ENCODE measurements around the gene GAS7.

Gene GAS7

DNA sequence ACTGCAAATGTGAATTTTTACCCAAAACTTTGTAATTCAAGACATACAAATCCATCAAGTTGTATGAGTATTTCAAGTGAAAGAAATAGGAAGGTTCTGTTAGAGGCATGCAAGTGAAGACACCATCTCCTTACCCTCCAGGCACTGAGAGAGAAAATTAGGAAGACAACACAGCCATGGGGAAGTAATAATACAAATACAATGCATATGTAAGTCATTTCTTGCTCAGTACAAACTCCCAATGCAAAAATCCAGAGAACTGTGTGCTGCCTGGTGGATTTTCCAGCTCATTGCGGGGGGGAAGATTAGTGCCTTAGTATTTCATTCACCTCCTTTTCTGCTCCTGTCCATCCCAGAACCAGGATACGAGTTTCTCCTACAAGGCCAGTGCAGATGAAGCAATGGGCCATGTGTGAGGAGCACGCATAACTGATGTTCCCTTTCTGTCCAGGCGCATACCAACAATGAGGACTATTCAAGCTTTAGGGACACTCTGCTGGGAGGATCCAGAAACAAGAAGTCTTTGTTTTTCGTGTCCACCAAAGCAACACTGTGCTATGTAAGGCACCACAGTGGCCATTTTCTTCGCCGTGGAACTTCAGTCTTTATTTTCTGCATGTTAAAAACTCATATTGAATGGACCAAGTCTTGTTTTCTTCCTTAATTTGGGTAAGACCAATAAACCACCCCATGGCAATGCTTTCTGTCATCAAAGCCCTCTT is 149.6 kb downstream of the GAS7 start:
- DNase-seq (ENCODE audit: low spot score): no peak

- DNase-seq (ENCODE audit: low spot score): no peak
Observed at GRCh38 chr17:10046786-10047785, 151.3 kb downstream of the GAS7 start.

DNA sequence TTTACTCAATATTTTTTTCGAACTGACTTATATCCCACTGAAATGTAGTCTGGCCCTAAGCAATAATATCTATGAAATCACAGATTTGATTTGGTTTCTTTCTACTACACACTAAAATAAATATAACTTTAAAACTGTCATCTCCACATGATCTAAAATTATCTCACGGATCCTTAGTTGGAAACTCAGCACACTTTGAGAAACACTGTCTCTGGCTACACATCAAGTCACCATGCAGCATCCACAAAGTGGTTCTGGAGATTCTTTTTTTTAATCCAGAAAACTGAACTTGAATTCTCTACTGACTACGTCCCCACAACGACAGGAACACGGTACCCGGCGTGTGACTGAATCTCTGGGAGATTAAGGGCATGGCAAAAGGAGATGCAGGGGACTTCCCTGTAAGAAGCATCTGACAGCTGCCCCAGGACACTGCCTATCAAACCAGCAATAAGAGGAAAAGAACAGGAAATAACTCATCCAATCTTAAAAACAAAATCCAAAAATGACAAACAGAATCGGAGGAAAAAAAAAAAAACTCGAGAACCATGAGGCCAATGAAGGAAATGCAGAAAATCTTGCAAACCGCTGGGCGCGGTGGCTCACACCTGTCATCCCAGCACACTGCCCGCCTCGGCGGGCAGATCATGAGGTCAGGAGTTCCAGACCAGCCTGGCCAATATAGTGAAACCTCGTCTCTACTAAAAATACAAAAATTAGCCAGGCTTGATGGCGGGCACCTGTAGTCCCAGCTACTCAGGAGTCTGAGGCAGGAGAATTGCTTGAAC is 152.3 kb downstream of the GAS7 start:
- no peak for DNase-seq (ENCODE audit: low spot score)

- DNase-seq (ENCODE audit: low spot score): no peak
Observed at GRCh38 chr17:10042589-10043244, 155.7 kb downstream of the GAS7 start.

DNA sequence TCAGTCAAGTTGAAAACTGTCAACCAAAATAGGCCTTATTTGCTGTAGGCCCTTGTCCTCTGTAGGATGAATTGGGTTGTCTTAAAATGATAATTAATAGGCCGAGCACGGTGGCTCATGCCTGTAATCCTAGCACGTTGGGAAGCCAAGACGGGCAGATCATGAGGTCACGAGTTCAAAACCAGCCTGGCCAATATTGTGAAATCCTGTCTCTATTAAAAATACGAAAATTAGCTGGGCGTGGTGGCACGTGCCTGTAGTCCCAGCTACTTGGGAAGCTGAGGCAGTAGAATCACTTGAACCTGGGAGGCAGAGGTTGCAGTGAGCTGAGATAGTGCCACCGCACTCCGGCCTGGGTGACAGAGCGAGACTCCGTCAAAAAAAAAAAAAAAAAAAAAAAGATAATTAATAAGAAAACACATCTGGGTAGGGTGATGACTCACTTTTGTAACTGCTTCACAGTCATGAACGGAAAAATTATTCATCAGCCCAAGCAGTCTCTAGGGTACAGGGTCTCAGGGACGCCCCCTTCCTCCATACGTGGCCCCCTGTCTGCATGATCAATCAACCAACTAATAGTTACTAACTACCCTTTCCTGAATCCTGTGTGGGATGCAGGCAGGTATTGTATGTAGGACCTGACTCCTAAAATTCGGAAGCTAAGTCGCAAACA is 156.4 kb downstream of the GAS7 start:
- no peak for DNase-seq (ENCODE audit: low spot score)

GRCh38 chr17:10041287-10041612 is 157.2 kb downstream of the GAS7 start:
- DNase-seq (ENCODE audit: low spot score): no peak

GRCh38 chr17:10036511-10037061 is 161.8 kb downstream of the GAS7 start:
- DNase-seq (ENCODE audit: low spot score): no peak

GRCh38 chr17:10035885-10036284 is 162.5 kb downstream of the GAS7 start:
- no peak for DNase-seq (ENCODE audit: low spot score)

- no peak for DNase-seq (ENCODE audit: low spot score)
Observed at GRCh38 chr17:10034719-10035475, 163.5 kb downstream of the GAS7 start.

DNA sequence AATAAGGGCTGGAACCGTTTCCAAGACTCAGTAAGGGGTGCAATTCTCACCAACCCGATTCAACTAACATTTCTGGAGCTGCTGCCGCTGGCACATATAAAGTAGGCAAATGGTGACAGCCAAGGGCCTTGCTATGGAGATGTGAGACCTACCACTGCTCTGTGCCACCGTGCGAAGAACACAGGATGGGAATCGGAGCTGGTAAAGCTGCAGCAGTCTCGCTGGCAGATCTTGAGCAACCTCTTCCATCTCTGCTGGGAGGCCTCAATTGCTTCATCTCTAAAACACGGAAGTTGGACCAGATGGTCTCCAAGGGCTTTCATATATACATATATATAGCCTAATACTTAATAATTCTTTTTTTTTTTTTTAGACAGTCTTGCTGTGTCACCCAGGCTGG is 164.4 kb downstream of the GAS7 start:
- DNase-seq (ENCODE audit: low spot score): no peak

- no peak for DNase-seq (ENCODE audit: low spot score)
Observed at GRCh38 chr17:10033449-10033848, 165.0 kb downstream of the GAS7 start.

GRCh38 chr17:10032118-10032852 is 166.1 kb downstream of the GAS7 start:
- DNase-seq (ENCODE audit: low spot score): no peak

- DNase-seq (ENCODE audit: low spot score): no peak
Observed at GRCh38 chr17:10031606-10032005, 166.8 kb downstream of the GAS7 start.

DNA sequence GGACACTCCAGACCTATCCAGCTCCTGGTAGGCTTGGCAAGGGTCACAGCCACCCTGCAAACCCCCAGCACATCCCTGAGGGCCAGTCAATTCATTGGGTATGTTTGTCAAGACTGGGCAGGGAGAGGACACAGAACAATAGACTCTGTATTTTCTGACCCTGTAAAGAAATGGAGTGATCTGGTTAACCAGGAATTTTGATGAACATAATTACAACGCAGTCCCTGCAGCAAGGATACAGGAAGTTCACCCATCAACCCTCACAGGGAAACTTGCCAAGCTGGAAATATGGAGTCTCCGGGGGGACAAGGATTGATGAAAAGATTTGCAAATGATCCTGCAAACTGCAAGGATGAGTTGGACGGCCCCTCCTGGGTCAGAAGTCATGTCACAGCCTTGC is 167.3 kb downstream of the GAS7 start:
- DNase-seq (ENCODE audit: low spot score): no peak

DNA sequence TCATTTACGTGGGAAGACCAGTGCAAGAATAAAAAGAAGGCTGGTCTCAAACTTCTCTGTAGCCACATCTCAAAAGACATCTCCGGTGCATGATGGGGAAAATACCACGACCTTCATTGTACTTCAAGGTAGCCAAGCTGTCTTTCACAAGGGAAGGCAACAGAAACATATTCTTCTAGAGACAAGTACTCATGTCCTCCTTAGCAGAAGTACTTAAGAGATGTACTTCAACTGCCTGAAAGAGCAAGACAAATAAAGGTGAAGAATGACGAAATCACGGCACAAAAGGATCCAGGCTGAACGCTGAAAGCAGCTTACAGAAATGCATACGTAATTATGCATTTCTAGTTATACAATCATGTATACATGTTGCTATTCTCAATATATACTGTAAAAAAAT is 169.3 kb downstream of the GAS7 start:
- no peak for DNase-seq (ENCODE audit: low spot score)

- no peak for DNase-seq (ENCODE audit: low spot score)
Observed at GRCh38 chr17:10025976-10026901, 172.2 kb downstream of the GAS7 start.

GRCh38 chr17:10025224-10025623 is 173.2 kb downstream of the GAS7 start:
- DNase-seq (ENCODE audit: low spot score): no peak

GRCh38 chr17:10022416-10022815 is 176.0 kb downstream of the GAS7 start:
- DNase-seq (ENCODE audit: low spot score): no peak
